Endothelial cell (in vitro differentiated cells): ENCODE results near the gene CETN3. TPM values are rescaled to one million over a fixed set of nuclear protein-coding genes. Genes with fewer than 3 reads are reported as not detected.
"Not testable (repeated sequence)": the region's sequence is repeated elsewhere in the genome, so short reads cannot be mapped to it uniquely, and the experiment has no call there.

ENCODE experiments used
- DNase-seq: peaks from one replicate; pipeline ENCODE4 v3.0.0; 2021; ENCODE audit warnings: low spot score
- H3K27ac Mint-ChIP-seq: one replicate; pipeline ENCODE4 v1.8.0; 2021; ENCODE audit warnings: mixed read lengths, inconsistent platforms; ENCODE audit not compliant: unreplicated experiment
- H3K27me3 Mint-ChIP-seq: one replicate; pipeline ENCODE4 v1.8.0; 2021; ENCODE audit warnings: mild to moderate bottlenecking, moderate library complexity, mixed read lengths, inconsistent platforms; ENCODE audit not compliant: unreplicated experiment
- H3K36me3 Mint-ChIP-seq: one replicate; pipeline ENCODE4 v1.8.0; 2021; ENCODE audit warnings: mild to moderate bottlenecking, low read depth, mixed read lengths, inconsistent platforms; ENCODE audit not compliant: unreplicated experiment
- H3K4me1 Mint-ChIP-seq: one replicate; pipeline ENCODE4 v1.8.0; 2021; ENCODE audit warnings: mild to moderate bottlenecking, mixed read lengths, inconsistent platforms; ENCODE audit not compliant: unreplicated experiment
- H3K4me3 Mint-ChIP-seq: one replicate; pipeline ENCODE4 v1.8.0; 2021; ENCODE audit warnings: mild to moderate bottlenecking, mixed read lengths, inconsistent platforms; ENCODE audit not compliant: unreplicated experiment
- H3K9me3 Mint-ChIP-seq: one replicate; pipeline ENCODE4 v1.8.0; 2021; ENCODE audit warnings: mixed read lengths, inconsistent platforms; ENCODE audit not compliant: unreplicated experiment
- total RNA-seq: library from RNA; stranded (reverse); fragmentation: NEBNext Ultra II Directional; extraction: Animal tissue kit (Norgen Biotek cat#: 25700); gene quantifications from one replicate; pipeline ENCODE4 v1.2.1, GENCODE V29; 2021; ENCODE audit not compliant: unreplicated experiment
- TF ChIP-seq, protein P1 (sequence below): fragments of 200-600 bp; sonication (generic); IDR thresholded peaks from one replicate; pipeline ENCODE4 v1.5.0; 2021; ENCODE audit warnings: antibody characterized with exemption; ENCODE audit not compliant: unreplicated experiment

The CETN3 gene
- total RNA-seq, 1 donor from 2014 or later = 20.4 TPM

DNA sequence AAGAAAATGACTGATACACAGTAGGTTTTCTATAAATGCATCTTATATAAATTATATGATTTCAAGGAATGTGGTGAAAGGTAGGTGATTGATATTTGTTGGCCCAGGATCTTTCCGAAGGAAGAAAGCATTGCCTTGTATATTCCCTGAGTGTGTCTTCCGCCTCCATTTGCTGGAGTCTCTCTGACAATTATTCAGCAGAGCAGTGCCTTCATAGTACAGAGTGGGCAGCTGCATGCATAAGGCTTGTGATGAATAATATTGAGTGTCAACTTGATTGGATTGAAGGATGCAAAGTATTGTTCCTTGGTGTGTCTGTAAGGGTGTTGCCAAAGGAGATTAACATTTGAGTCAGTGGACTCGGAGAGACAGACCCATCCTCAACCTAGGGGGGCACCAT lies 58.5 kb downstream of the CETN3 start:
- Mint-ChIP-seq H3K27me3 (no peaks in the 10 kb centered on the region), H3K27ac (no peak overlapping the region), H3K9me3 (no peaks in the 10 kb centered on the region), H3K4me3 (no peak overlapping the region), H3K4me1 (no peaks in the 10 kb centered on the region), H3K36me3 (no peaks in the 10 kb centered on the region)
- no peak for DNase-seq
- TF ChIP-seq, protein P1, sequence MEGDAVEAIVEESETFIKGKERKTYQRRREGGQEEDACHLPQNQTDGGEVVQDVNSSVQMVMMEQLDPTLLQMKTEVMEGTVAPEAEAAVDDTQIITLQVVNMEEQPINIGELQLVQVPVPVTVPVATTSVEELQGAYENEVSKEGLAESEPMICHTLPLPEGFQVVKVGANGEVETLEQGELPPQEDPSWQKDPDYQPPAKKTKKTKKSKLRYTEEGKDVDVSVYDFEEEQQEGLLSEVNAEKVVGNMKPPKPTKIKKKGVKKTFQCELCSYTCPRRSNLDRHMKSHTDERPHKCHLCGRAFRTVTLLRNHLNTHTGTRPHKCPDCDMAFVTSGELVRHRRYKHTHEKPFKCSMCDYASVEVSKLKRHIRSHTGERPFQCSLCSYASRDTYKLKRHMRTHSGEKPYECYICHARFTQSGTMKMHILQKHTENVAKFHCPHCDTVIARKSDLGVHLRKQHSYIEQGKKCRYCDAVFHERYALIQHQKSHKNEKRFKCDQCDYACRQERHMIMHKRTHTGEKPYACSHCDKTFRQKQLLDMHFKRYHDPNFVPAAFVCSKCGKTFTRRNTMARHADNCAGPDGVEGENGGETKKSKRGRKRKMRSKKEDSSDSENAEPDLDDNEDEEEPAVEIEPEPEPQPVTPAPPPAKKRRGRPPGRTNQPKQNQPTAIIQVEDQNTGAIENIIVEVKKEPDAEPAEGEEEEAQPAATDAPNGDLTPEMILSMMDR = no peak

DNA sequence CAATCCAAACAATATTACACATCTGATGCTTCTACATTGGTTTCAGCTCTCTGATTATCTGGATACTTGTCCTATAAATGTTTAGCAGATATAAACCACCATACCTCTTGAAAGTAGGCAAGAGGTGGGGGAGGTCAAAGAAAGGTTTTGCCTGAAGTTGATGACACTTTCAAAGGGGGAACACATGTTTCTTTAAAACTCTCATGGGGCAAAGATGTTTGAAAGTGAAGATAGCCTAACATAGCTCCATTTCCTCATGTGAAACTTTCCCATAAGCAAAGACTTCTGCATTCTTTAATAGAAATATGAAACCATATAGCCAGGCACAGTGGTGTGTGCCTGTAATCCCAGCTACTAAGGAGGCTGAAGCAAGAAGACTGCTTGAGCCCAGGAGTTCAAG lies 62.1 kb downstream of the CETN3 start:
- DNase-seq = no peak
- Mint-ChIP-seq H3K4me3 (no peak overlapping the region), H3K27ac (no peak overlapping the region), H3K36me3 (no peaks in the 10 kb centered on the region), H3K27me3 (no peaks in the 10 kb centered on the region), H3K9me3 (no peaks in the 10 kb centered on the region), H3K4me1 (no peaks in the 10 kb centered on the region)
- TF ChIP-seq, protein P1 = no peak

DNA sequence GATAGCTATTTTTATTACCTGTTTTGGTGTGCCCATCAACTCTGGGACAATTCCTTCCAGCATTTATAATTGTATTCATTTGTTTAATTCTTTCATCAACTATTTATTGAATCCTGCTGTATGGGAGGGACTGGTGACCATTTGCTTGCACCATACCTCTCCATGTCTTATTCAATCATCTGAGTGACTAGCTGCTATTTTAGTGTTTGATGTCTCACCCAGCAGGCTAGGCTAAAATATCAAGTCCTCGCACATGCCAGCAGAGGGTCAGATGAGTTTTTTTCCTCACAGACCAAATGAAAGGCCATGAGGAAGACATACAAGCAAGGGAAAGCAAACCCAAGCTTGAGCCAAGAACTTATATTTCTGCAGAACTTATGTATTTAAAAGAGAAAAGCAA lies 63.9 kb downstream of the CETN3 start:
- TF ChIP-seq, protein P1 = no peak
- Mint-ChIP-seq H3K4me3 (no peak overlapping the region), H3K9me3 (no peaks in the 10 kb centered on the region), H3K27me3 (no peaks in the 10 kb centered on the region), H3K27ac (no peak overlapping the region), H3K36me3 (no peaks in the 10 kb centered on the region), H3K4me1 (no peaks in the 10 kb centered on the region)
- DNase-seq = no peak

DNA sequence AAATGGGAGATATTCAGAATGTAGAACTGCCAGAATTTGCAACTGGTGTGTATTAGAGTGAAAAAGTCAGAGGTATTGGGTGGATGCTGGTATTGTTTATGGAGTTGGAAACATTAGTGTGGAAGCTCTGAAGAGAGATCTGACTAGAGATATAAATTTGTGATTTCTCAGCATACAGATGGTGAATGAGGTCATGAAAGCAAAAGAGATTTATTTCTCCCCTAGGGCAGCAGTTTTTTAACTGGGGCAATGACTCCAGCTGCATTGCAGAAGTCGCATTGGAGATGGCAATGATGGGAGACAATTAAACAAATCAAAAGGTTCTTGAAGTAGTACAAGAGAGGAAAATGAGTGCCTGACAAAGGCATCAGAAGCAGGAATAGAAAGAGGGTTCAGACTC lies 64.9 kb downstream of the CETN3 start:
- H3K27ac Mint-ChIP-seq = no peak overlapping the region
- TF ChIP-seq, protein P1 = no peak
- no peaks in the 10 kb centered on the region for H3K36me3 Mint-ChIP-seq
- DNase-seq = no peak
- H3K27me3 Mint-ChIP-seq = no peaks in the 10 kb centered on the region
- no peak overlapping the region for H3K4me3 Mint-ChIP-seq
- no peaks in the 10 kb centered on the region for H3K9me3 Mint-ChIP-seq
- H3K4me1 Mint-ChIP-seq = no peaks in the 10 kb centered on the region

DNA sequence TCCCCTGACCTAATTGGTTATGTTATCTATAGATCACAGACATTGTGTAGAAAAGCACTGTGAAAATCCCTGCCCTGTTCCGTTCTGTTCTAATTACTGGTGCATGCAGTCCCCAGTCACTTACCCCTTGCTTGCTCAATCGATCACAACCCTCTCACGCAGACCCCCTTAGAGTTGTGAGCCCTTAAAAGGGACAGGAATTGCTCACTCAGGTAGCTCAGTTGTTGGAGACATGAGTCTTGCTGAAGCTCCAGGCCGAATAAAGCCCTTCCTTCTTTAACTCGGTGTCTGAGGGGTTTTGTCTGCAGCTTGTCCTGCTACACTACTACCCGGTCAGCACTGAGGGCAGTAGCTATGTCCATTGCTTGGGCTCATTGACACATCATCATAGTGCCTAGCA lies 65.8 kb downstream of the CETN3 start:
- H3K27ac Mint-ChIP-seq, H3K27me3 Mint-ChIP-seq, DNase-seq, H3K36me3 Mint-ChIP-seq, H3K4me3 Mint-ChIP-seq, H3K9me3 Mint-ChIP-seq, H3K4me1 Mint-ChIP-seq: not testable (repeated sequence)

DNA sequence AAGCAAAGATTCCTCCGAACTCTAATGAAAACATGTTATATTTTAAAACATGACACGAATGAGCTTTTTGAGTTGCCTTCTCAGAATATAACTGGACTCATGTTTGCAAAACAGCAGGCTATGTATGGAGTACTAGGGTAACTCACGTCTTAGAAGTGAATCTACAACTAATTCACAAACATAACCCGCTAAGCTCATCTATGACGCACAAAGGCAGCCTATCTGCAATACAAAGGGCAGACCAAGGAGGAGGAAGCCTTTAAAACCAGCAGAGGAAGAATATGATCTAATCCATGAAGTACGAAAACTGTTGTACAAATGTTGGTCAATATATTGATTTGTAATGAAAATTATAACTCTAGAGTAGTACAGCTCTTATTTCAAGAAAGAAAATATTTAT lies 67.0 kb downstream of the CETN3 start:
- Mint-ChIP-seq H3K9me3 (no peaks in the 10 kb centered on the region), H3K36me3 (no peaks in the 10 kb centered on the region), H3K4me1 (no peaks in the 10 kb centered on the region), H3K27ac (no peak overlapping the region), H3K27me3 (no peaks in the 10 kb centered on the region), H3K4me3 (no peak overlapping the region)
- TF ChIP-seq, protein P1 = no peak
- no peak for DNase-seq
